Thyroid gland (tissue), 4 donors: ENCODE measurements around the gene CADPS. TPM values are rescaled to one million over a fixed set of nuclear protein-coding genes. Genes with fewer than 3 reads are reported as not detected.

Experiments used
- DNase-seq, 2 donors: peaks; one replicate each; pipeline ENCODE4 v3.0.0-alpha.2; 2019
- H3K27ac ChIP-seq, 3 donors: fragments of 200-600 bp; sonication (generic); 1 replicate in 2 of 3; 2 replicates in 1 of 3; pipeline ENCODE4 v1.5.1; 2016 to 2019; ENCODE audit warnings: mild to moderate bottlenecking in 1 of 3, moderate library complexity in 1 of 3
- H3K27me3 ChIP-seq: fragments of 200-600 bp; sonication (generic); one replicate; pipeline ENCODE4 v1.5.1; 2019
- H3K36me3 ChIP-seq, 2 donors: fragments of 200-600 bp; sonication (generic); one replicate each; pipeline ENCODE4 v1.5.1; 2016 to 2019
- H3K4me1 ChIP-seq, 2 donors: fragments of 200-600 bp; sonication (generic); one replicate each; pipeline ENCODE4 v1.5.1; 2017 to 2019
- H3K4me3 ChIP-seq, 3 donors: fragments of 200-600 bp; sonication (generic); replicated peaks in 1 of 3; 1 replicate in 2 of 3; 2 replicates in 1 of 3; pipeline ENCODE4 v1.5.1; 2016; ENCODE audit warnings: mild to moderate bottlenecking in 1 of 3
- H3K9me3 ChIP-seq: fragments of 200-600 bp; sonication (generic); one replicate; pipeline ENCODE4 v1.5.1; 2017
- POLR2A ChIP-seq, 2 donors: fragments of 450-650 bp; IDR thresholded peaks; one replicate each; pipeline ENCODE4 v1.6.1; 2017; ENCODE audit warnings: antibody characterized with exemption in 2 of 2, mild to moderate bottlenecking in 2 of 2, moderate library complexity in 1 of 2
- WGBS, 2 donors: methylation state at CpG; one replicate each; pipeline ENCODE4 v1.1.5; 2017; 5-methylcytosine and 5-hydroxymethylcytosine counted together
- intact Hi-C: fragments of 100-400 bp; cut with DNase I; formaldehyde crosslinking; loops from one replicate; pipeline ENCODE4 v1.15.1; 2023
- total RNA-seq, 4 donors: library from RNA; depleted of rRNA; stranded (reverse); fragments of >200 nt; gene quantifications; one replicate each; pipeline ENCODE4 v1.2.3, GENCODE V29; 2016
- TF ChIP-seq, protein P1 (sequence below), 6 experiments: fragments of 200-600 bp in 3 of 6; fragments of 450-650 bp in 3 of 6; sonication (generic) in 3 of 6; IDR thresholded peaks; one replicate each; pipeline ENCODE4 v1.5.1; 2016 to 2019; ENCODE audit warnings: antibody characterized with exemption in 6 of 6, mild to moderate bottlenecking in 2 of 6, inconsistent platforms in 1 of 6, moderate library complexity in 1 of 6

CADPS gene
- total RNA-seq, 4 donors from 2014 or later: 1.6 to 9.5 TPM; not detected in 2

DNA sequence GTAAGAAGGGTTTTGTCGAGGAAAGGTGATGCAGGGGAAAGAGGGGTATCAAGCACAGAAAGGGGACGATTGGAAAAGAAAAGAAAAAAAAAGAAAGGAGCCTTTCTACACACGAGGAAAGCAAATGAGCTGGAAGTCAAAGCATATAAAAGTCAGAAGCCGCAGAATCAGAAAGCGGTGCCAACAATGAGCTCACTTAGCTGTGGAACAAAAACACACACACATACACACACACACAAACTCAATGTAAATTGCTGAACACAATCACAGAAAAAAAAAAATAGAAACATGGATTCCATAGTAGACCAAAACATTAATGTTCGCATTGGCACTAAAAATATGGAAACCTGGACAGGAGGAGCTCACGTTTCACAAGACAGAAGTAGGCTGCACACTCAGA, 438.4 kb downstream of the CADPS start:
- intact Hi-C loops: no loop called here
- Histone ChIP-seq H3K4me1 (no peaks in the 10 kb centered on the region), H3K36me3 (no peaks in the 10 kb centered on the region), H3K4me3 (no peak overlapping the region), H3K9me3 (no peaks in the 10 kb centered on the region), H3K27me3 (no peaks in the 10 kb centered on the region), H3K27ac (no peak overlapping the region)
- DNase-seq: no peak
- WGBS, 2 donors: 68 to 76% methylated on average over 7 of the region's 7 CpGs
- TF ChIP-seq, protein P1, sequence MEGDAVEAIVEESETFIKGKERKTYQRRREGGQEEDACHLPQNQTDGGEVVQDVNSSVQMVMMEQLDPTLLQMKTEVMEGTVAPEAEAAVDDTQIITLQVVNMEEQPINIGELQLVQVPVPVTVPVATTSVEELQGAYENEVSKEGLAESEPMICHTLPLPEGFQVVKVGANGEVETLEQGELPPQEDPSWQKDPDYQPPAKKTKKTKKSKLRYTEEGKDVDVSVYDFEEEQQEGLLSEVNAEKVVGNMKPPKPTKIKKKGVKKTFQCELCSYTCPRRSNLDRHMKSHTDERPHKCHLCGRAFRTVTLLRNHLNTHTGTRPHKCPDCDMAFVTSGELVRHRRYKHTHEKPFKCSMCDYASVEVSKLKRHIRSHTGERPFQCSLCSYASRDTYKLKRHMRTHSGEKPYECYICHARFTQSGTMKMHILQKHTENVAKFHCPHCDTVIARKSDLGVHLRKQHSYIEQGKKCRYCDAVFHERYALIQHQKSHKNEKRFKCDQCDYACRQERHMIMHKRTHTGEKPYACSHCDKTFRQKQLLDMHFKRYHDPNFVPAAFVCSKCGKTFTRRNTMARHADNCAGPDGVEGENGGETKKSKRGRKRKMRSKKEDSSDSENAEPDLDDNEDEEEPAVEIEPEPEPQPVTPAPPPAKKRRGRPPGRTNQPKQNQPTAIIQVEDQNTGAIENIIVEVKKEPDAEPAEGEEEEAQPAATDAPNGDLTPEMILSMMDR (IDR thresholded peaks at IDR 0.05): no peak
- TF ChIP-seq POLR2A (IDR thresholded peaks at IDR 0.05): no peak

DNA sequence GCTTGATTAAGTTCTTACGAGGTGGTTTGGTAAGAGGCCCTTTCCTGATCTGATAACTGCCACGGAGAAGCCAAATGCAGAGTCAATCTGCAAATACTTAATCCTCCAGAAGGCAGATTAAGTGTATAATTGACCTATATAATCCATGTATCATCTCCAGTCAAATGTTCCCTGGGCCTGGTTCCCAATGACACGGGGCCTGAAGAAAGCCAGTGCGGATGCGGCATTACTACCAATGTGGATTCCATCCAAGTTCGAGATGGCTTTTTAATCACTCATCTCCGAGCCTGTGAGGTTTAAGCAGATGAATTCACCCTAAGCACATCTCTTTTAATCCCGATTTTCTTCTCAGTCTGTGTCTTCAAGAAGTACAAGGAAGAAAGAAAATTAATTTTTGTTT, 441.8 kb downstream of the CADPS start:
- Histone ChIP-seq H3K4me3 (no peak overlapping the region), H3K36me3 (no peaks in the 10 kb centered on the region), H3K27ac (no peak overlapping the region), H3K9me3 (no peaks in the 10 kb centered on the region), H3K27me3 (no peaks in the 10 kb centered on the region), H3K4me1 (no peaks in the 10 kb centered on the region)
- no peak for DNase-seq
- 78 to 79% methylated on average over 8 of the region's 8 CpGs for WGBS, 2 donors
- intact Hi-C loops: no loop called here
- TF ChIP-seq, protein P1 (IDR thresholded peaks at IDR 0.05): no peak
- TF ChIP-seq POLR2A (IDR thresholded peaks at IDR 0.05): no peak

DNA sequence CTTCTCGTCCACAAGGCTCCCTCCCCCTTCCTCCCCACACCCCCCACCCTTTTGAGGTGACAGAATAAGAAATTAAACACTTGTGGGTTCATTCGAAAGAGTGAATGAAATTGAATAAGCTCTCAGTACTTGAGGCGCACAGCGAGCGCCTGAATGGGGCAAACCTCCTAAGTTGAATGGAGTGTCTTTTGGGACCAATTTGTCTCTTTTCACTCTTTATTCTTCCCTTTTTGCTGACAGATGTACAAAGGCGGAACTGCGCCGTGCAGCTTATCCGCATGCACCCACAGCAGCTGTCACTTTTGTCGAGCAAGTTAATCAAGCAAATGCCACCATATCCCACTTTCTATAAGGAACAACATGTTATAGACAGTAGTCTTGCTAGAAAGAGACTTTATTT, 454.0 kb downstream of the CADPS start:
- H3K27ac ChIP-seq: no peak overlapping the region
- no peaks in the 10 kb centered on the region for H3K36me3 ChIP-seq
- H3K9me3 ChIP-seq: no peaks in the 10 kb centered on the region
- no peak overlapping the region for H3K4me3 ChIP-seq
- 75 to 80% methylated on average over 10 of the region's 10 CpGs for WGBS, 2 donors
- H3K27me3 ChIP-seq: no peaks in the 10 kb centered on the region
- intact Hi-C loops: no loop called here
- no peak for DNase-seq
- TF ChIP-seq, protein P1 (IDR thresholded peaks at IDR 0.05): no peak
- TF ChIP-seq POLR2A (IDR thresholded peaks at IDR 0.05): no peak
- no peaks in the 10 kb centered on the region for H3K4me1 ChIP-seq

DNA sequence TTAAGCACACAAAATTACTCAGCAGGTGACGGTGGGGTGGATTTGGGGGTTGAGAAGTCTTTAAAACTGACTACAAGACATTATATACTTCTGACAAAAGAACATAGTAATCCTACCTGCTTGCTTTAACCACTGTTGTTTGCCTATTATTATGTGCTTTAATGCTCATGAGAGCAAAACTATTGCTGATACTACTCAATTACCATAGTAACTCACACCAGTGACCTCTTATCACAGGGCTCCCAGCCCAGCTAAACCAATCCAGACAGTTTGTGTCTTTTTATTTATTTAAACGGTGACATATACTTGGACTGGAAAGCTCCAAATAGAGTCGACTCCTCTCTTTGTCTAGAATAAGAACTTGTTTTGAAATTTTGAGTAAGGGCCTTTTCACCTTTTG, 459.1 kb downstream of the CADPS start:
- WGBS, 2 donors: 37 to 44% methylated on average over 3 of the region's 3 CpGs
- no peak overlapping the region for H3K4me3 ChIP-seq
- no peaks in the 10 kb centered on the region for H3K4me1 ChIP-seq
- H3K27ac ChIP-seq: no peak overlapping the region
- no peaks in the 10 kb centered on the region for H3K27me3 ChIP-seq
- no peaks in the 10 kb centered on the region for H3K36me3 ChIP-seq
- TF ChIP-seq POLR2A (IDR thresholded peaks at IDR 0.05): no peak
- TF ChIP-seq, protein P1 (IDR thresholded peaks at IDR 0.05): no peak
- intact Hi-C loops: no loop called here
- DNase-seq: no peak
- H3K9me3 ChIP-seq: no peaks in the 10 kb centered on the region

DNA sequence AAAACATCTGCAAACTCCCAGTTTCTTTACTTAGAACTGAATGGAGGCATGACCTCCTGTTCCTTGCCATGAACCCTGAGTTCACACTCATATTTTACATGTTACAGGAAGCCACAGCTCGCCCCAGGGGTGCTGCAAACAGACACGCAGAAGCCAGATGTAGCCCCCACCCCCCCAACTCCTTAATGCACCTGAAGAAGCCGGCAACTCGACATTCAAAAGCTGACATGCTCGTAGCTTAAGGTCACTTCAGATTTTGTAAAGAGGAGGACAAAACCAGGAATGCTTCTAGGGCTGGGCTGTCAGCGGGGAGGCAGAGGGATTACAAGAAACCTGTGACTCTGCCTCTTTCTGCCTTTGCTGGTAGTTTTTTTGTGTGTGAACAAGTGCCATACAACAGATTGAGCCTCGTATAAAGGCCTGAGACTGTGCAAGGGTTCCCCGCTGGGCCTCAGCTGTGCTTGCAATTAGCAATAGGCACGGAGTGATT, 459.9 kb downstream of the CADPS start:
- no peak for DNase-seq
- no peaks in the 10 kb centered on the region for H3K36me3 ChIP-seq
- intact Hi-C loops: no loop called here
- H3K27ac ChIP-seq: no peak overlapping the region
- no peaks in the 10 kb centered on the region for H3K9me3 ChIP-seq
- WGBS, 2 donors: 57 to 59% methylated on average over 6 to 9 of the region's 9 CpGs
- no peaks in the 10 kb centered on the region for H3K4me1 ChIP-seq
- no peak for TF ChIP-seq POLR2A (IDR thresholded peaks at IDR 0.05)
- TF ChIP-seq, protein P1 (IDR thresholded peaks at IDR 0.05): no peak
- H3K4me3 ChIP-seq: no peak overlapping the region
- H3K27me3 ChIP-seq: no peaks in the 10 kb centered on the region
